ENCODE results near the gene BTF3. TPM values are rescaled to one million over a fixed set of nuclear protein-coding genes. Genes with fewer than 3 reads are reported as not detected.
A peak's percentile ranks its signal among the peaks of the same experiment; 100 is the strongest.

Gene BTF3
- polyA plus RNA-seq, 3 donors = 486 to 559 (median 512) TPM

- H3K4me3 Mint-ChIP-seq = no peak overlapping the region
- H3K4me3 ChIP-seq (replicated peaks in 1 of 3; ENCODE audit: low read depth in 2 of 3, low read length in 3 of 3) = no peak overlapping the region
- H3K4me1 Mint-ChIP-seq = no peaks in the 10 kb centered on the region
- H3K4me1 ChIP-seq (ENCODE audit: control insufficient read depth in 1 of 2, insufficient read depth in 2 of 2, low read length in 2 of 2) = no peaks in the 10 kb centered on the region
- WGBS (ENCODE audit: insufficient coverage) = 80% methylated on average over 1 of the region's 4 CpGs
- H3K9me3 Mint-ChIP-seq = no peaks in the 10 kb centered on the region
- TF ChIP-seq, protein P1, sequence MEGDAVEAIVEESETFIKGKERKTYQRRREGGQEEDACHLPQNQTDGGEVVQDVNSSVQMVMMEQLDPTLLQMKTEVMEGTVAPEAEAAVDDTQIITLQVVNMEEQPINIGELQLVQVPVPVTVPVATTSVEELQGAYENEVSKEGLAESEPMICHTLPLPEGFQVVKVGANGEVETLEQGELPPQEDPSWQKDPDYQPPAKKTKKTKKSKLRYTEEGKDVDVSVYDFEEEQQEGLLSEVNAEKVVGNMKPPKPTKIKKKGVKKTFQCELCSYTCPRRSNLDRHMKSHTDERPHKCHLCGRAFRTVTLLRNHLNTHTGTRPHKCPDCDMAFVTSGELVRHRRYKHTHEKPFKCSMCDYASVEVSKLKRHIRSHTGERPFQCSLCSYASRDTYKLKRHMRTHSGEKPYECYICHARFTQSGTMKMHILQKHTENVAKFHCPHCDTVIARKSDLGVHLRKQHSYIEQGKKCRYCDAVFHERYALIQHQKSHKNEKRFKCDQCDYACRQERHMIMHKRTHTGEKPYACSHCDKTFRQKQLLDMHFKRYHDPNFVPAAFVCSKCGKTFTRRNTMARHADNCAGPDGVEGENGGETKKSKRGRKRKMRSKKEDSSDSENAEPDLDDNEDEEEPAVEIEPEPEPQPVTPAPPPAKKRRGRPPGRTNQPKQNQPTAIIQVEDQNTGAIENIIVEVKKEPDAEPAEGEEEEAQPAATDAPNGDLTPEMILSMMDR (IDR thresholded peaks at IDR 0.05) = no peak
- H4K20me1 ChIP-seq (ENCODE audit: insufficient read depth, low read length) = no peaks in the 10 kb centered on the region
- H3K4me2 ChIP-seq (replicated peaks; ENCODE audit: extremely low read depth, low read length, poor library complexity, severe bottlenecking) = no peak overlapping the region
- peaks cover 3 to 7% of the 10 kb centered on the region in 2 donors for H3K27me3 ChIP-seq (ENCODE audit: control insufficient read depth in 2 of 2, insufficient read depth in 2 of 2, low read length in 2 of 2)
- intact Hi-C loops (cut with micrococcal nuclease) = no loop called here
- no peaks in the 10 kb centered on the region for H3K36me3 Mint-ChIP-seq
- H3K9me3 ChIP-seq (replicated peaks in 1 of 2; ENCODE audit: control insufficient read depth in 1 of 2, insufficient read depth in 1 of 2, low read length in 2 of 2) = no peaks in the 10 kb centered on the region
- H3K9ac ChIP-seq (ENCODE audit: insufficient read depth, low read length, poor library complexity, severe bottlenecking) = no peak overlapping the region
- no peaks in the 10 kb centered on the region for H3K36me3 ChIP-seq (replicated peaks in 1 of 2; ENCODE audit: control insufficient read depth in 1 of 2, insufficient read depth in 2 of 2, low read length in 2 of 2)
- H3K27ac Mint-ChIP-seq = peak overlapping the region in 1 of 7 donors; percentile 55
- H2AFZ ChIP-seq (ENCODE audit: insufficient read depth, low read depth, low read length, poor library complexity, severe bottlenecking) = no peak overlapping the region
- H3K79me2 ChIP-seq (ENCODE audit: insufficient read depth, low read length) = no peaks in the 10 kb centered on the region
- H3K27me3 Mint-ChIP-seq (ENCODE audit: low read depth in 3 of 3) = peaks cover 12 to 17% (median 14%) of the 10 kb centered on the region in 3 donors
- no peak for DNase-seq
- no peak overlapping the region for H3K27ac ChIP-seq (ENCODE audit: low read depth in 1 of 2, low read length in 2 of 2)
Observed at GRCh38 chr5:73487815-73488214, 10.4 kb upstream of the BTF3 start.

DNA sequence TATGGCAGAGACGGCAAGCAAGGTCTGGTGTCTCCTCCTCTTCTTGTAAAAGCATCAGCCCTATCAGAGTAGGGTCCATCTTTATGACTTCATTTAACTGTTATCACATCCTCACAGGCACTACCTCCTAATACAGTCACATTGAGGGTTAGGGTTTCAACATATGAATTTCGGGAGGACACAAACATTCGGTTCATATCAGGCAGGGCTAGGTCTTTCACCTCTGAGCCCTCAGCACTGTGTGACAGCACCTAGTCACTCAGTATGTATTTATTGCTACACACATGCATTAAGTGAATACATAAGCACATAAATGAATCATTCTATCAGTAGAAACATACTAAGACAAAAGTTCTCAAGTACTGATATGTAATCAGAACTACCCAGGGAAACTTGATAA is 9.4 kb upstream of the BTF3 start:
- H3K9me3 ChIP-seq (replicated peaks in 1 of 2; ENCODE audit: control insufficient read depth in 1 of 2, insufficient read depth in 1 of 2, low read length in 2 of 2) = no peaks in the 10 kb centered on the region
- Mint-ChIP-seq H3K27ac (no peak overlapping the region), H3K4me3 (no peak overlapping the region), H3K9me3 (no peaks in the 10 kb centered on the region), H3K4me1 (no peaks in the 10 kb centered on the region), H3K27me3 (ENCODE audit: low read depth in 3 of 3) (peaks cover 11 to 20% (median 13%) of the 10 kb centered on the region in 3 donors), H3K36me3 (no peaks in the 10 kb centered on the region)
- no peaks in the 10 kb centered on the region for H3K36me3 ChIP-seq (replicated peaks in 1 of 2; ENCODE audit: control insufficient read depth in 1 of 2, insufficient read depth in 2 of 2, low read length in 2 of 2)
- no peaks in the 10 kb centered on the region for H3K79me2 ChIP-seq (ENCODE audit: insufficient read depth, low read length)
- no peaks in the 10 kb centered on the region for H3K4me1 ChIP-seq (ENCODE audit: control insufficient read depth in 1 of 2, insufficient read depth in 2 of 2, low read length in 2 of 2)
- peaks cover 3 to 9% of the 10 kb centered on the region in 2 donors for H3K27me3 ChIP-seq (ENCODE audit: control insufficient read depth in 2 of 2, insufficient read depth in 2 of 2, low read length in 2 of 2)
- H3K4me3 ChIP-seq (replicated peaks in 1 of 3; ENCODE audit: low read depth in 2 of 3, low read length in 3 of 3) = no peak overlapping the region
- H3K4me2 ChIP-seq (replicated peaks; ENCODE audit: extremely low read depth, low read length, poor library complexity, severe bottlenecking) = no peak overlapping the region
- intact Hi-C loops (cut with micrococcal nuclease) = no loop called here
- H3K9ac ChIP-seq (ENCODE audit: insufficient read depth, low read length, poor library complexity, severe bottlenecking) = no peak overlapping the region
- no peaks in the 10 kb centered on the region for H4K20me1 ChIP-seq (ENCODE audit: insufficient read depth, low read length)
- WGBS (ENCODE audit: insufficient coverage) = no CpG with 5 or more reads among the region's 3 CpGs
- no peak overlapping the region for H3K27ac ChIP-seq (ENCODE audit: low read depth in 1 of 2, low read length in 2 of 2)
- no peak for DNase-seq
- TF ChIP-seq, protein P1 (IDR thresholded peaks at IDR 0.05) = no peak
- no peak overlapping the region for H2AFZ ChIP-seq (ENCODE audit: insufficient read depth, low read depth, low read length, poor library complexity, severe bottlenecking)

Data from CD14-positive monocyte (primary cell).